GM23338 (cell line): ENCODE measurements around the gene PLG. TPM values are rescaled to one million over a fixed set of nuclear protein-coding genes. Genes with fewer than 3 reads are reported as not detected.
A peak's percentile ranks its signal among the peaks of the same experiment; 100 is the strongest.

Source experiments
- ATAC-seq: fragments of 200-7000 bp; cut with Tn5 transposase; 3 replicates; pipeline ENCODE4 v1.9.1; 2020
- DNase-seq: peaks from one replicate; pipeline ENCODE4 v3.0.0-alpha.2; 2015; ENCODE audit warnings: low spot score
- H2AFZ ChIP-seq: fragments of 200-600 bp; sonication (generic); 2 replicates; pipeline ENCODE4 v1.8.0; 2016; ENCODE audit warnings: antibody characterized with exemption, mild to moderate bottlenecking, moderate library complexity
- H3F3A ChIP-seq: fragments of 200-600 bp; sonication (generic); replicated peaks from 2 replicates; pipeline ENCODE4 v1.8.0; 2017; ENCODE audit warnings: antibody characterized with exemption, mixed run types, low read depth
- H3K27ac ChIP-seq: fragments of 200-600 bp; sonication (generic); 2 replicates; pipeline ENCODE4 v1.6.1; 2016; ENCODE audit warnings: low read depth
- H3K27me3 ChIP-seq: fragments of 200-600 bp; sonication (generic); 2 replicates; pipeline ENCODE4 v1.8.0; 2016; ENCODE audit warnings: mild to moderate bottlenecking, mixed run types, moderate library complexity; ENCODE audit not compliant: insufficient read depth
- H3K36me3 ChIP-seq: fragments of 200-600 bp; sonication (generic); 2 replicates; pipeline ENCODE4 v1.8.0; 2016; ENCODE audit warnings: mild to moderate bottlenecking; ENCODE audit not compliant: insufficient read depth
- H3K4me1 ChIP-seq: fragments of 200-600 bp; sonication (generic); 2 replicates; pipeline ENCODE4 v1.8.0; 2016; ENCODE audit warnings: mild to moderate bottlenecking, moderate library complexity; ENCODE audit not compliant: insufficient read depth
- H3K4me2 ChIP-seq: fragments of 200-600 bp; sonication (generic); 2 replicates; pipeline ENCODE4 v1.7.1; 2017; ENCODE audit warnings: mixed run types
- H3K4me3 ChIP-seq: fragments of 200-600 bp; sonication (generic); 2 replicates; pipeline ENCODE4 v1.6.1; 2016; ENCODE audit warnings: mixed run types
- H3K79me2 ChIP-seq: fragments of 200-600 bp; sonication (generic); replicated peaks from 2 replicates; pipeline ENCODE4 v1.8.0; 2017; ENCODE audit warnings: mild to moderate bottlenecking; ENCODE audit not compliant: insufficient read depth
- H3K9me2 ChIP-seq: fragments of 200-600 bp; sonication (generic); 2 replicates; pipeline ENCODE4 v1.8.0; 2017; ENCODE audit not compliant: insufficient read depth
- H4K20me1 ChIP-seq: fragments of 200-600 bp; sonication (generic); replicated peaks from 2 replicates; pipeline ENCODE4 v1.8.0; 2017; ENCODE audit warnings: mild to moderate bottlenecking; ENCODE audit not compliant: insufficient read depth
- H3K27ac Mint-ChIP-seq: 2 replicates; pipeline ENCODE4 v1.8.0; 2020; ENCODE audit warnings: inconsistent platforms, mild to moderate bottlenecking, moderate library complexity, mixed read lengths
- H3K27me3 Mint-ChIP-seq: 3 replicates; pipeline ENCODE4 v1.8.0; 2022; ENCODE audit warnings: low read depth, mild to moderate bottlenecking, moderate library complexity, mixed read lengths, inconsistent platforms; ENCODE audit not compliant: insufficient read depth, poor library complexity
- H3K36me3 Mint-ChIP-seq: 3 replicates; pipeline ENCODE4 v1.8.0; 2021; ENCODE audit warnings: low read depth, mild to moderate bottlenecking, inconsistent platforms, moderate library complexity, mixed read lengths
- H3K4me1 Mint-ChIP-seq: 3 replicates; pipeline ENCODE4 v1.8.0; 2020; ENCODE audit warnings: mild to moderate bottlenecking, inconsistent platforms, mixed read lengths
- H3K4me3 Mint-ChIP-seq: 3 replicates; pipeline ENCODE4 v1.8.0; 2021; ENCODE audit warnings: moderate library complexity, mild to moderate bottlenecking, inconsistent platforms, mixed read lengths
- H3K9me3 Mint-ChIP-seq: 3 replicates; pipeline ENCODE4 v1.8.0; 2020; ENCODE audit warnings: moderate library complexity, mild to moderate bottlenecking, inconsistent platforms, mixed read lengths
- CREB1 ChIP-seq: fragments of 250-450 bp; sonication (Bioruptor Pico); IDR thresholded peaks from 2 replicates; pipeline ENCODE4 v1.5.0; 2020; ENCODE audit warnings: low read depth, mild to moderate bottlenecking, moderate library complexity
- CTCF ChIP-seq, 2 experiments: fragments of 200-600 bp in 1 of 2; sonication (generic) in 1 of 2; conservative IDR thresholded peaks; 2 replicates each; pipeline versions ENCODE4 v1.5.1 to v1.6.1; 2016 to 2017; ENCODE audit warnings: antibody characterized with exemption in 2 of 2, low read depth in 2 of 2, mild to moderate bottlenecking in 2 of 2, moderate library complexity in 1 of 2
- ETS1 ChIP-seq: IDR thresholded peaks from 2 replicates; pipeline ENCODE4 v1.6.1; 2016; ENCODE audit warnings: antibody characterized with exemption
- EZH2 ChIP-seq: fragments of 200-600 bp; sonication (generic); IDR thresholded peaks from one replicate; pipeline ENCODE4 v1.8.0; 2017; ENCODE audit warnings: antibody characterized with exemption, mild to moderate bottlenecking, low read depth; ENCODE audit not compliant: unreplicated experiment
- EZH2phosphoT487 ChIP-seq: fragments of 200-600 bp; sonication (generic); IDR thresholded peaks from one replicate; pipeline ENCODE4 v1.8.1; 2018; ENCODE audit warnings: antibody characterized with exemption; ENCODE audit not compliant: unreplicated experiment
- JUNB ChIP-seq: IDR thresholded peaks from one replicate; pipeline ENCODE4 v1.6.1; 2016; ENCODE audit warnings: antibody characterized with exemption; ENCODE audit not compliant: unreplicated experiment
- NANOG ChIP-seq: IDR thresholded peaks from 2 replicates; pipeline ENCODE4 v1.6.1; 2016; ENCODE audit warnings: antibody characterized with exemption, borderline replicate concordance
- POLR2AphosphoS5 ChIP-seq: IDR thresholded peaks from 2 replicates; pipeline ENCODE4 v1.6.1; 2016; ENCODE audit warnings: antibody characterized with exemption, low read depth
- REST ChIP-seq: IDR thresholded peaks from one replicate; pipeline ENCODE4 v1.6.1; 2018; ENCODE audit warnings: antibody characterized with exemption; ENCODE audit not compliant: unreplicated experiment
- STAT1 ChIP-seq: IDR thresholded peaks from one replicate; pipeline ENCODE4 v1.6.1; 2016; ENCODE audit warnings: antibody characterized with exemption; ENCODE audit not compliant: unreplicated experiment
- ZNF114 ChIP-seq: fragments of 250-450 bp; sonication (Bioruptor Pico); IDR thresholded peaks from 2 replicates; pipeline ENCODE4 v1.5.0; 2020; ENCODE audit warnings: mild to moderate bottlenecking, moderate library complexity
- ZNF331 ChIP-seq: fragments of 250-450 bp; sonication (Bioruptor Pico); IDR thresholded peaks from 2 replicates; pipeline ENCODE4 v1.5.0; 2020; ENCODE audit warnings: low read depth, mild to moderate bottlenecking, moderate library complexity
- ZNF462 ChIP-seq: fragments of 250-450 bp; sonication (Bioruptor Pico); IDR thresholded peaks from 2 replicates; pipeline ENCODE4 v1.5.0; 2020; ENCODE audit warnings: mild to moderate bottlenecking, moderate library complexity
- polyA plus RNA-seq: library from polyadenylated mRNA; unstranded; fragments of >200 nt; fragmentation: Nextera tagmentation; extraction: Ambion mirVana; gene quantifications from 2 replicates; pipeline ENCODE4 v1.2.1, GENCODE V29; 2016
- total RNA-seq: library from RNA; depleted of rRNA; stranded (reverse); fragments of >200 nt; shearing (Covaris generic); gene quantifications from 2 replicates; pipeline ENCODE4 v1.2.3, GENCODE V29; 2014

Gene PLG
- total and polyA plus RNA-seq, 2 experiments from 2014 or later: not detected

GRCh38 chr6:160662842-160663241 lies 39.2 kb upstream of the PLG start:
- Mint-ChIP-seq H3K4me1 (peaks cover 16% of the 10 kb centered on the region), H3K27me3 (peaks cover 7% of the 10 kb centered on the region), H3K27ac (no peak overlapping the region), H3K36me3 (no peaks in the 10 kb centered on the region), H3K4me3 (no peak overlapping the region), H3K9me3 (peaks cover 7% of the 10 kb centered on the region)
- peak overlapping the region; percentile 56; the same call in 1 of the 2 replicates for H2AFZ ChIP-seq
- H3K27ac ChIP-seq: no peak overlapping the region
- no peaks in the 10 kb centered on the region for H3F3A ChIP-seq
- H3K27me3 ChIP-seq: no peaks in the 10 kb centered on the region
- H3K36me3 ChIP-seq: no peaks in the 10 kb centered on the region
- H3K4me1 ChIP-seq: peaks cover 9% of the 10 kb centered on the region
- peak; percentile 4 for DNase-seq
- no peak overlapping the region for H3K4me3 ChIP-seq
- no peaks in the 10 kb centered on the region for H3K9me2 ChIP-seq
- no peaks in the 10 kb centered on the region for H3K79me2 ChIP-seq
- no peaks in the 10 kb centered on the region for H4K20me1 ChIP-seq
- no peak overlapping the region for H3K4me2 ChIP-seq
- peak; percentile 46; the same call in 2 of the 3 replicates for ATAC-seq
- no peak for TF ChIP-seq ZNF462 (CRISPR knock-in tag)
- TF ChIP-seq ZNF114 (CRISPR knock-in tag): no peak
- TF ChIP-seq EZH2: no peak
- no peak for TF ChIP-seq EZH2phosphoT487
- TF ChIP-seq JUNB: no peak
- TF ChIP-seq STAT1: no peak
- TF ChIP-seq REST: no peak
- TF ChIP-seq POLR2AphosphoS5: no peak
- TF ChIP-seq ZNF331 (CRISPR knock-in tag): no peak
- no peak for TF ChIP-seq CTCF (conservative IDR thresholded peaks at IDR 0.05; ENCODE audit: low read depth in 2 of 2)
- TF ChIP-seq NANOG: no peak
- no peak for TF ChIP-seq ETS1
- no peak for TF ChIP-seq CREB1
